ENCODE data around the gene PSME3IP1. TPM values are rescaled to one million over a fixed set of nuclear protein-coding genes. Genes with fewer than 3 reads are reported as not detected.

The PSME3IP1 gene
- total and polyA plus RNA-seq, 12 donors, result 49.6 to 66.8 (median 61.4) TPM

GRCh38 chr16:57175896-57176295 lies 9.9 kb downstream of the PSME3IP1 start:
- no peak overlapping the region for H3K27ac ChIP-seq
- no peaks in the 10 kb centered on the region for H3K9me3 ChIP-seq
- H3K4me1 ChIP-seq, result peaks cover 0 to 20% (median 5%) of the 10 kb centered on the region in 9 donors
- intact Hi-C loops (cut with DNase I), result no loop called here
- ATAC-seq (no peak), DNase-seq (no peak)
- H3K4me3 ChIP-seq, result no peak overlapping the region
- peaks cover 0 to 60% (median 25%) of the 10 kb centered on the region in 9 donors for H3K36me3 ChIP-seq
- no peak for TF ChIP-seq CTCF (IDR thresholded peaks at IDR 0.05)
- WGBS, 2 donors, result 83 to 88% methylated on average over 5 of the region's 5 CpGs
- no peaks in the 10 kb centered on the region for H3K27me3 ChIP-seq

- peaks cover 0 to 7% (median 3%) of the 10 kb centered on the region in 9 donors for H3K4me1 ChIP-seq
- intact Hi-C loops (cut with DNase I), result no loop called here
- 83 to 86% methylated on average over 5 of the region's 5 CpGs for WGBS, 2 donors
- TF ChIP-seq CTCF (IDR thresholded peaks at IDR 0.05), result no peak
- ATAC-seq (no peak), DNase-seq (no peak)
- no peak overlapping the region for H3K27ac ChIP-seq
- no peaks in the 10 kb centered on the region for H3K27me3 ChIP-seq
- no peak overlapping the region for H3K4me3 ChIP-seq
- H3K36me3 ChIP-seq, result peaks cover 0 to 74% (median 46%) of the 10 kb centered on the region in 9 donors
- no peaks in the 10 kb centered on the region for H3K9me3 ChIP-seq
Observed at GRCh38 chr16:57172721-57173290, 13.0 kb downstream of the PSME3IP1 start.

- DNase-seq (no peak), ATAC-seq (no peak)
- H3K27me3 ChIP-seq, result no peaks in the 10 kb centered on the region
- peaks cover 0 to 86% (median 49%) of the 10 kb centered on the region in 9 donors for H3K36me3 ChIP-seq
- no peak for TF ChIP-seq CTCF (IDR thresholded peaks at IDR 0.05)
- no peak overlapping the region for H3K27ac ChIP-seq
- intact Hi-C loops (cut with DNase I), result loop anchor here in 8 of 10 donors (2.0 to 10.0 kb wide), 7 partner anchors 79 to 305 kb away; partner anchors contain the start of gene SLC12A3 (in 2 of the 8)
- peaks cover 0 to 28% (median 20%) of the 10 kb centered on the region in 9 donors for H3K4me1 ChIP-seq
- H3K4me3 ChIP-seq, result no peak overlapping the region
- H3K9me3 ChIP-seq, result no peaks in the 10 kb centered on the region
Observed at GRCh38 chr16:57169327-57169726, 16.5 kb downstream of the PSME3IP1 start.

GRCh38 chr16:57167953-57168352 lies 17.9 kb downstream of the PSME3IP1 start:
- peak; percentile 51 to 81 (median 65) for TF ChIP-seq CTCF (IDR thresholded peaks at IDR 0.05)
- 12 to 16% methylated on average over 4 of the region's 4 CpGs for WGBS, 2 donors
- Histone ChIP-seq H3K27me3 (no peaks in the 10 kb centered on the region), H3K4me1 (peaks cover 0 to 28% (median 20%) of the 10 kb centered on the region in 9 donors), H3K36me3 (peaks cover 0 to 94% (median 46%) of the 10 kb centered on the region in 9 donors), H3K9me3 (no peaks in the 10 kb centered on the region), H3K27ac (peak overlapping the region in 1 of 10 donors; percentile 66), H3K4me3 (no peak overlapping the region)
- peak; percentile 65 to 91 (median 80) for ATAC-seq
- intact Hi-C loops (cut with DNase I), result loop anchor here (1.0 to 10.0 kb wide), 9 partner anchors 75 to 303 kb away; partner anchors contain the start of genes SLC12A3 (in 2 of the 10) and CPNE2 (in 1 of the 10)
- no peak for DNase-seq
